ENCODE data around the gene MUC12.

The MUC12 gene

GRCh38 chr7:101066833-101067177 lies 97.4 kb downstream of the MUC12 start:
- in situ Hi-C loops (cut with MboI; ENCODE audit: low sequenced_read_pairs, unreplicated experiment): no loop called here
- TF ChIP-seq CTCF (IDR thresholded peaks at IDR 0.05; ENCODE audit: borderline replicate concordance, control extremely low read depth, extremely low read depth, insufficient read depth, missing control alignments): no peak
- DNase-seq (ENCODE audit: low spot score): no peak

- TF ChIP-seq CTCF (IDR thresholded peaks at IDR 0.05; ENCODE audit: borderline replicate concordance, control extremely low read depth, extremely low read depth, insufficient read depth, missing control alignments): no peak
- in situ Hi-C loops (cut with MboI; ENCODE audit: low sequenced_read_pairs, unreplicated experiment): no loop called here
- DNase-seq (ENCODE audit: low spot score): no peak
Measured at GRCh38 chr7:101068401-101068800, 99.0 kb downstream of the MUC12 start.
